Measurements from ENCODE around the gene TUSC2. TPM values are rescaled to one million over a fixed set of nuclear protein-coding genes. Genes with fewer than 3 reads are reported as not detected.

Gene TUSC2
- total RNA-seq, 1 donor from 2014 or later, result 41.4 TPM

DNA sequence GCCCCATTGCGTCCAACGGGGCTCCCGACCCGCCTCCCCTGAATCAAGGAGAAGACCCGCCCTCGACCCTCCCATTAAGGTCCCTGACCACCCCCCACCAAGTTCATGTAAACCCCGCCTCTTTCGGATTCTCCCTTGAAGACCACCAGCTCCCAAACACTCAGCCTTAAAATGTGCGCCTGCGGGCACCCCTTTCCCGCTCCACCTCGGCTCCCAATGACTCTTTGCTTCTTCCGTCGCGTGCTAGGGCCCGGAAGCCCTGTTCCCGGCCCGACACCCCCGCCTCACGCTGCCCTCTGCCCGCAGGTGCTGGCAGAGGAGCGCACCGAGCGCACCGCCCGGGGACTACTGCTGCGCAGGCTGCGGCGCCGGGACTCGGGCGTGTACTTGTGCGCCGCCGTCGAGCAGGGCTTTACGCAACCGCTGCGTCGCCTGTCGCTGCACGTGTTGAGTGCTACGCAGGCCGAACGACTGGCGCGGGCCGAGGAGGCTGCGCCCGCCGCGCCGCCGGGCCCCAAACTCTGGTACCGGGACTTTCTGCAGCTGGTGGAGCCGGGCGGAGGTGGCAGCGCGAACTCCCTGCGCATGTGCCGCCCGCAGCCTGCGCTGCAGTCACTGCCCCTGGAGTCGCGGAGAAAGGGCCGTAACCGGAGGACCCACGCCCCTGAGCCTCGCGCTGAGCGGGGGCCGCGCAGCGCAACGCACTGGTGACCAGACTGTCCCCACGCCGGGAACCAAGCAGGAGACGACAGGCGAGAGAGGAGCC is 51.8 kb downstream of the TUSC2 start:
- H3K4me1 Mint-ChIP-seq (ENCODE audit: low read depth, unreplicated experiment), result peaks cover 11% of the 10 kb centered on the region
- Histone ChIP-seq H3K4me3 (ENCODE audit: insufficient read depth, low read depth, low read length) (no peak overlapping the region), H3K4me2 (ENCODE audit: low read length) (no peak overlapping the region), H4K20me1 (ENCODE audit: insufficient read depth, low read length) (peaks cover 3% of the 10 kb centered on the region), H3K9me3 (ENCODE audit: insufficient read depth, low read depth, low read length) (no peaks in the 10 kb centered on the region), H3K36me3 (ENCODE audit: insufficient read depth, low read length) (no peaks in the 10 kb centered on the region), H3K4me1 (ENCODE audit: insufficient read depth, low read length) (no peaks in the 10 kb centered on the region), H2AFZ (ENCODE audit: low read depth, low read length) (no peak overlapping the region), H3K27me3 (ENCODE audit: insufficient read depth, low read length) (peaks cover 27% of the 10 kb centered on the region), H3K27ac (ENCODE audit: low read depth, low read length) (no peak overlapping the region), H3K9ac (ENCODE audit: low read length) (no peak overlapping the region), H3K79me2 (ENCODE audit: insufficient read depth, low read length) (no peaks in the 10 kb centered on the region)
- peaks cover 8% of the 10 kb centered on the region for H3K36me3 Mint-ChIP-seq (ENCODE audit: low read depth, unreplicated experiment)
- peak; percentile 66 for TF ChIP-seq EZH2 (IDR thresholded peaks at IDR 0.05; ENCODE audit: insufficient read depth, low read length)
- TF ChIP-seq, protein P1, sequence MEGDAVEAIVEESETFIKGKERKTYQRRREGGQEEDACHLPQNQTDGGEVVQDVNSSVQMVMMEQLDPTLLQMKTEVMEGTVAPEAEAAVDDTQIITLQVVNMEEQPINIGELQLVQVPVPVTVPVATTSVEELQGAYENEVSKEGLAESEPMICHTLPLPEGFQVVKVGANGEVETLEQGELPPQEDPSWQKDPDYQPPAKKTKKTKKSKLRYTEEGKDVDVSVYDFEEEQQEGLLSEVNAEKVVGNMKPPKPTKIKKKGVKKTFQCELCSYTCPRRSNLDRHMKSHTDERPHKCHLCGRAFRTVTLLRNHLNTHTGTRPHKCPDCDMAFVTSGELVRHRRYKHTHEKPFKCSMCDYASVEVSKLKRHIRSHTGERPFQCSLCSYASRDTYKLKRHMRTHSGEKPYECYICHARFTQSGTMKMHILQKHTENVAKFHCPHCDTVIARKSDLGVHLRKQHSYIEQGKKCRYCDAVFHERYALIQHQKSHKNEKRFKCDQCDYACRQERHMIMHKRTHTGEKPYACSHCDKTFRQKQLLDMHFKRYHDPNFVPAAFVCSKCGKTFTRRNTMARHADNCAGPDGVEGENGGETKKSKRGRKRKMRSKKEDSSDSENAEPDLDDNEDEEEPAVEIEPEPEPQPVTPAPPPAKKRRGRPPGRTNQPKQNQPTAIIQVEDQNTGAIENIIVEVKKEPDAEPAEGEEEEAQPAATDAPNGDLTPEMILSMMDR (IDR thresholded peaks at IDR 0.05; ENCODE audit: insufficient read depth, low read depth, low read length), result no peak
- no peak overlapping the region for H3K4me3 Mint-ChIP-seq (ENCODE audit: unreplicated experiment)
- FAIRE-seq (no peak), DNase-seq (ENCODE audit: low read depth) (no peak)
- peaks cover 22% of the 10 kb centered on the region for H3K27me3 Mint-ChIP-seq (ENCODE audit: low read depth, unreplicated experiment)
- no peak overlapping the region for H3K27ac Mint-ChIP-seq (ENCODE audit: unreplicated experiment)
- no peaks in the 10 kb centered on the region for H3K9me3 Mint-ChIP-seq (ENCODE audit: unreplicated experiment)

- peaks cover 5% of the 10 kb centered on the region for H3K4me1 ChIP-seq (ENCODE audit: insufficient read depth, low read length)
- no peaks in the 10 kb centered on the region for H3K79me2 ChIP-seq (ENCODE audit: insufficient read depth, low read length)
- H3K36me3 Mint-ChIP-seq (ENCODE audit: low read depth, unreplicated experiment), result peaks cover 8% of the 10 kb centered on the region
- peaks cover 22% of the 10 kb centered on the region for H3K27me3 Mint-ChIP-seq (ENCODE audit: low read depth, unreplicated experiment)
- no peak overlapping the region for H3K4me3 ChIP-seq (ENCODE audit: insufficient read depth, low read depth, low read length)
- FAIRE-seq (no peak), DNase-seq (ENCODE audit: low read depth) (no peak)
- peaks cover 27% of the 10 kb centered on the region for H3K27me3 ChIP-seq (ENCODE audit: insufficient read depth, low read length)
- no peak overlapping the region for H3K9ac ChIP-seq (ENCODE audit: low read length)
- H4K20me1 ChIP-seq (ENCODE audit: insufficient read depth, low read length), result peaks cover 3% of the 10 kb centered on the region
- H3K27ac ChIP-seq (ENCODE audit: low read depth, low read length), result no peak overlapping the region
- H3K4me2 ChIP-seq (ENCODE audit: low read length), result no peak overlapping the region
- H3K9me3 Mint-ChIP-seq (ENCODE audit: unreplicated experiment), result no peaks in the 10 kb centered on the region
- peak; percentile 93 for TF ChIP-seq EZH2 (IDR thresholded peaks at IDR 0.05; ENCODE audit: insufficient read depth, low read length)
- TF ChIP-seq, protein P1 (IDR thresholded peaks at IDR 0.05; ENCODE audit: insufficient read depth, low read depth, low read length), result no peak
- H2AFZ ChIP-seq (ENCODE audit: low read depth, low read length), result no peak overlapping the region
- H3K4me3 Mint-ChIP-seq (ENCODE audit: unreplicated experiment), result no peak overlapping the region
- H3K9me3 ChIP-seq (ENCODE audit: insufficient read depth, low read depth, low read length), result no peaks in the 10 kb centered on the region
- H3K27ac Mint-ChIP-seq (ENCODE audit: unreplicated experiment), result no peak overlapping the region
- H3K36me3 ChIP-seq (ENCODE audit: insufficient read depth, low read length), result no peaks in the 10 kb centered on the region
- peaks cover 12% of the 10 kb centered on the region for H3K4me1 Mint-ChIP-seq (ENCODE audit: low read depth, unreplicated experiment)
These were observed 52.7 kb downstream of the TUSC2 start for GRCh38 chr3:50275141-50275995.

Other genes with a start within 250 kb of the TUSC2 start
- gene RBM5, start 239.3 kb downstream of the TUSC2 start, total RNA-seq, result 124 and 127 TPM in 2 replicates
- 5.1 and 6.6 TPM in 2 replicates for gene SEMA3F, start 172.9 kb downstream of the TUSC2 start, total RNA-seq
- not detected in 2 replicates for gene GNAT1, start 136.6 kb downstream of the TUSC2 start, total RNA-seq
- gene SLC38A3, start 123.0 kb downstream of the TUSC2 start, total RNA-seq, result 0.68 and 1.9 TPM in 2 replicates
- gene GNAI2, start 92.0 kb downstream of the TUSC2 start, total RNA-seq, result 380 and 381 TPM in 2 replicates
- gene SEMA3B, start 59.1 kb downstream of the TUSC2 start, total RNA-seq, result 4.9 and 5.9 TPM in 2 replicates
- 0.30 TPM in 1 of 2 replicates, not detected in the other for gene LSMEM2, start 49.1 kb downstream of the TUSC2 start, total RNA-seq
- 59.2 and 66.8 TPM in 2 replicates for gene IFRD2, start 35.8 kb downstream of the TUSC2 start, total RNA-seq
- 6.3 and 6.9 TPM in 2 replicates for gene HYAL3, start 28.8 kb downstream of the TUSC2 start, total RNA-seq
- 6.3 and 7.0 TPM in 2 replicates for gene NAA80, start 28.8 kb downstream of the TUSC2 start, total RNA-seq
- 0.27 and 0.46 TPM in 2 replicates for gene HYAL1, start 24.6 kb downstream of the TUSC2 start, total RNA-seq
- 42.9 and 45.8 TPM in 2 replicates for gene HYAL2, start 5.5 kb downstream of the TUSC2 start, total RNA-seq
- 19.5 and 26.5 TPM in 2 replicates for gene RASSF1, start 12.6 kb upstream of the TUSC2 start, total RNA-seq
- gene ZMYND10, start 17.5 kb upstream of the TUSC2 start, total RNA-seq, result 0.39 and 0.55 TPM in 2 replicates
- gene NPRL2, start 22.6 kb upstream of the TUSC2 start, total RNA-seq, result 15.7 and 20.3 TPM in 2 replicates
- gene CYB561D2, start 22.6 kb upstream of the TUSC2 start, total RNA-seq, result 18.9 and 19.4 TPM in 2 replicates
- gene TMEM115, start 31.3 kb upstream of the TUSC2 start, total RNA-seq, result 48.7 and 49.8 TPM in 2 replicates
- gene CACNA2D2, start 175.4 kb upstream of the TUSC2 start, total RNA-seq, result 0.31 and 1.00 TPM in 2 replicates
- gene C3orf18, start 239.5 kb upstream of the TUSC2 start, total RNA-seq, result 7.2 and 8.0 TPM in 2 replicates
- 13.6 and 15.7 TPM in 2 replicates for gene HEMK1, start 241.3 kb upstream of the TUSC2 start, total RNA-seq